ENCODE measurements around the gene NCOR2.

Gene NCOR2

GRCh38 chr12:124576061-124576650, 8.7 kb upstream of the NCOR2 start:
- DNase-seq: no peak

GRCh38 chr12:124573839-124574786, 6.7 kb upstream of the NCOR2 start:
- DNase-seq: no peak

- no peak for DNase-seq
Observed at GRCh38 chr12:124571556-124571955, 4.1 kb upstream of the NCOR2 start.

GRCh38 chr12:124570810-124571209, 3.4 kb upstream of the NCOR2 start:
- no peak for DNase-seq

- no peak for DNase-seq
Observed at GRCh38 chr12:124569375-124570148, 2.1 kb upstream of the NCOR2 start.

- no peak for DNase-seq
Observed at GRCh38 chr12:124568431-124569374, 1.3 kb upstream of the NCOR2 start.

- peak; percentile 69 to 83 (median 73) for DNase-seq
Observed at GRCh38 chr12:124567673-124568373, 411 bp upstream of the NCOR2 start.

- peak; percentile 48 to 62 (median 54) for DNase-seq
Observed at GRCh38 chr12:124566161-124566996, 1.0 kb downstream of the NCOR2 start.

GRCh38 chr12:124565656-124566160, 1.7 kb downstream of the NCOR2 start:
- no peak for DNase-seq

GRCh38 chr12:124564971-124565491, 2.4 kb downstream of the NCOR2 start:
- DNase-seq: no peak

- DNase-seq: no peak
Observed at GRCh38 chr12:124564232-124564958, 3.0 kb downstream of the NCOR2 start.

GRCh38 chr12:124563809-124564208, 3.6 kb downstream of the NCOR2 start:
- no peak for DNase-seq

- DNase-seq: no peak
Observed at GRCh38 chr12:124563401-124563800, 4.0 kb downstream of the NCOR2 start.

- DNase-seq: no peak
Observed at GRCh38 chr12:124562796-124563181, 4.6 kb downstream of the NCOR2 start.

- no peak for DNase-seq
Observed at GRCh38 chr12:124562018-124562795, 5.2 kb downstream of the NCOR2 start.

- no peak for DNase-seq
Observed at GRCh38 chr12:124561231-124561630, 6.2 kb downstream of the NCOR2 start.

GRCh38 chr12:124560146-124560890, 7.1 kb downstream of the NCOR2 start:
- no peak for DNase-seq
